ENCODE data around the gene RALGAPA2. TPM values are rescaled to one million over a fixed set of nuclear protein-coding genes. Genes with fewer than 3 reads are reported as not detected.

Gene RALGAPA2
- total and polyA plus RNA-seq, 2 experiments from 2014 or later: 14.5 to 35.5 TPM

- TF ChIP-seq CTCF (IDR thresholded peaks at IDR 0.05; ENCODE audit: low read depth, low read length): no peak
- Histone ChIP-seq H3K36me3 (no peaks in the 10 kb centered on the region), H3K27me3 (no peaks in the 10 kb centered on the region), H3K27ac (no peak overlapping the region), H3K4me3 (no peak overlapping the region), H3K9me3 (ENCODE audit: low read depth) (no peaks in the 10 kb centered on the region), H3K4me1 (ENCODE audit: low read depth) (no peaks in the 10 kb centered on the region)
- DNase-seq (ENCODE audit: low read depth in 1 of 2, low spot score in 1 of 2): no peak
These were observed 268.9 kb downstream of the RALGAPA2 start for GRCh38 chr20:20443504-20443903.

GRCh38 chr20:20442466-20442865 is 270.0 kb downstream of the RALGAPA2 start:
- Histone ChIP-seq H3K27me3 (no peaks in the 10 kb centered on the region), H3K36me3 (no peaks in the 10 kb centered on the region), H3K9me3 (ENCODE audit: low read depth) (no peaks in the 10 kb centered on the region), H3K27ac (no peak overlapping the region), H3K4me1 (ENCODE audit: low read depth) (no peaks in the 10 kb centered on the region), H3K4me3 (no peak overlapping the region)
- no peak for TF ChIP-seq CTCF (IDR thresholded peaks at IDR 0.05; ENCODE audit: low read depth, low read length)
- no peak for DNase-seq (ENCODE audit: low read depth in 1 of 2, low spot score in 1 of 2)

GRCh38 chr20:20440886-20441658 is 271.4 kb downstream of the RALGAPA2 start:
- H3K4me1 ChIP-seq (ENCODE audit: low read depth): no peaks in the 10 kb centered on the region
- DNase-seq (ENCODE audit: low read depth in 1 of 2, low spot score in 1 of 2): no peak
- no peak overlapping the region for H3K27ac ChIP-seq
- no peaks in the 10 kb centered on the region for H3K27me3 ChIP-seq
- no peak for TF ChIP-seq CTCF (IDR thresholded peaks at IDR 0.05; ENCODE audit: low read depth, low read length)
- H3K4me3 ChIP-seq: no peak overlapping the region
- no peaks in the 10 kb centered on the region for H3K9me3 ChIP-seq (ENCODE audit: low read depth)
- no peaks in the 10 kb centered on the region for H3K36me3 ChIP-seq

GRCh38 chr20:20440481-20440880 is 272.0 kb downstream of the RALGAPA2 start:
- TF ChIP-seq CTCF (IDR thresholded peaks at IDR 0.05; ENCODE audit: low read depth, low read length): no peak
- H3K27ac ChIP-seq: no peak overlapping the region

GRCh38 chr20:20439602-20440190 is 272.7 kb downstream of the RALGAPA2 start:
- H3K4me3 ChIP-seq: no peak overlapping the region
- no peaks in the 10 kb centered on the region for H3K9me3 ChIP-seq (ENCODE audit: low read depth)
- no peaks in the 10 kb centered on the region for H3K4me1 ChIP-seq (ENCODE audit: low read depth)
- H3K36me3 ChIP-seq: no peaks in the 10 kb centered on the region
- H3K27me3 ChIP-seq: no peaks in the 10 kb centered on the region
- DNase-seq (ENCODE audit: low read depth in 1 of 2, low spot score in 1 of 2): no peak
- no peak for TF ChIP-seq CTCF (IDR thresholded peaks at IDR 0.05; ENCODE audit: low read depth, low read length)
- no peak overlapping the region for H3K27ac ChIP-seq

More at GRCh38 chr20:20440481-20440880, 272.0 kb downstream of the RALGAPA2 start:
- DNase-seq (ENCODE audit: low read depth in 1 of 2, low spot score in 1 of 2): no peak
- Histone ChIP-seq H3K4me3 (no peak overlapping the region), H3K27me3 (no peaks in the 10 kb centered on the region), H3K4me1 (ENCODE audit: low read depth) (no peaks in the 10 kb centered on the region), H3K36me3 (no peaks in the 10 kb centered on the region), H3K9me3 (ENCODE audit: low read depth) (no peaks in the 10 kb centered on the region)
